Thymus (tissue), 11 donors: ENCODE measurements around the gene BAG5. TPM values are rescaled to one million over a fixed set of nuclear protein-coding genes. Genes with fewer than 3 reads are reported as not detected.
"Not testable (repeated sequence)": the region's sequence is repeated elsewhere in the genome, so short reads cannot be mapped to it uniquely, and the experiment has no call there.

ENCODE experiments used
- DNase-seq, 9 donors: peaks; one replicate each; pipeline ENCODE4 v3.0.0-alpha.2; 2013; ENCODE audit warnings: low spot score in 9 of 9, low read depth in 6 of 9, missing footprints in 1 of 9
- H3K27ac ChIP-seq, 2 donors: one replicate each; pipeline ENCODE4 v1.5.1; 2013; ENCODE audit warnings: control low read depth in 1 of 2, low read depth in 1 of 2, low read length in 1 of 2, mild to moderate bottlenecking in 1 of 2, moderate library complexity in 1 of 2
- H3K27me3 ChIP-seq, 2 donors: one replicate each; pipeline ENCODE4 v1.5.1; 2013; ENCODE audit warnings: low read length in 1 of 2; ENCODE audit not compliant: control insufficient read depth in 2 of 2, insufficient read depth in 1 of 2
- H3K36me3 ChIP-seq, 2 donors: one replicate each; pipeline ENCODE4 v1.5.1; 2013; ENCODE audit warnings: low read length in 1 of 2, mild to moderate bottlenecking in 1 of 2, moderate library complexity in 1 of 2; ENCODE audit not compliant: control insufficient read depth in 2 of 2, insufficient read depth in 2 of 2
- H3K4me1 ChIP-seq, 2 donors: one replicate each; pipeline ENCODE4 v1.5.1; 2013; ENCODE audit warnings: low read length in 2 of 2; ENCODE audit not compliant: control insufficient read depth in 2 of 2, insufficient read depth in 2 of 2
- H3K4me3 ChIP-seq, 2 donors: one replicate each; pipeline ENCODE4 v1.5.1; 2013; ENCODE audit warnings: low read length in 2 of 2, control low read depth in 1 of 2, mild to moderate bottlenecking in 1 of 2
- H3K9me3 ChIP-seq, 2 donors: one replicate each; pipeline ENCODE4 v1.5.1; 2013; ENCODE audit warnings: low read length in 1 of 2, mild to moderate bottlenecking in 1 of 2; ENCODE audit not compliant: control insufficient read depth in 2 of 2, insufficient read depth in 1 of 2
- WGBS: extraction: QIAGEN DNeasy Blood & Tissue Kit; methylation state at CpG from one replicate; pipeline ENCODE4 v1.1.7; 2013; 5-methylcytosine and 5-hydroxymethylcytosine counted together
- polyA plus RNA-seq: library from polyadenylated mRNA; stranded (reverse); fragments of 200-250 nt; gene quantifications from one replicate; pipeline ENCODE4 v1.2.3, GENCODE V29; 2013
- total RNA-seq: library from RNA; stranded (reverse); fragments of 120-200 nt; gene quantifications from one replicate; pipeline ENCODE4 v1.2.4, GENCODE V29; 2013
- donor health status: healthy.

BAG5 gene
- total and polyA plus RNA-seq, 2 donors, result 12.5 to 17.0 TPM

DNA sequence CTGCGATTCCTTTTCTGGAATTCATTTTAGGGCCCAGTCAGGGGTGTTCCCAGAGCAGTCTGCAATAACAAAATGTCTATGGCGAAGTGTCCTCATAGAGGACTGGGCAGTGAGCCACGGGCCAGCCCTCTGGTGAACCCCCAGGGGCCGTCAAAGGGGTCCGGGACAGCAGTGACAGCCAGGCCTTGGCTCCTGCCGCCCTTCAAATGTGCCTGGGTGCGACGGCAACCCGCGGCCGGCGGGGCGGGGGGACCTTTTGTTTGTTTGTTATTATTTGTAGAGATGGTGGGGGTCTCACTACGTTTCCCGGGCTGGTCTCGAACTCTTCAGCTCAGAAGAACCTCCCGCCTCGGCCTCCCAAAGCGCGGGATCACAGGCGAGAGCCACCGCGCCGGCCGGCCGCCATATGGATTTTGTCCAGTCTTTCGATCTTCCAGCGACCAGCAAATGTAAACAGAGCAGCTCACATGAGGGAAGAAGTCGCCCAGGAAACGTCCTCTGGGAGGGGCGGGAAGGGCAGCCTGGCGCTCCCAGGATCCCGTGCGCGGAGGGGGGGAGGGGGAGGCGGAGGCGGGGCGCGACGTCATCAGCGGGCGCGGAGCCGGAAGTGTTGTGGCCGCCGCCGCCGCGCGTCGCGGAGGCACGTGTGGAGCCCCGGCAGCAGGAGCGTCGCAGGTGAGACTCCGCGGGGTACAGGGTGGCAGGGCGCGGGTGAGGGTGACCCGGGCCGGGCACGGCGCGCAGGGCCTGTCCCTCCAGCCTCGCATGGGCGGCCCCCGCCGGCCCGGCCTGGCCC, 33.7 kb downstream of the BAG5 start, which contains the start of gene TRMT61A:
Gene TRMT61A (plus strand): TSS at position 610 of the 796 bp plus-strand sequence. CDS start 783 bp downstream, outside the sequence.
- WGBS, result 6% methylated on average over 69 of the region's 70 CpGs
- Histone ChIP-seq H3K27me3 (peaks cover 8 to 33% of the 10 kb centered on the region in 2 donors), H3K4me3 (peak within 1 kb of the TSS; percentile 71 to 77), H3K4me1 (peaks cover 6 to 25% of the 10 kb centered on the region in 2 donors), H3K9me3 (peaks cover 0 to 3% of the 10 kb centered on the region in 2 donors), H3K36me3 (peaks cover 3 to 9% of the 10 kb centered on the region in 2 donors), H3K27ac (peak within 1 kb of the TSS; percentile 64 to 76)
- DNase-seq, result peak; percentile 37 to 84 (median 63)

DNA sequence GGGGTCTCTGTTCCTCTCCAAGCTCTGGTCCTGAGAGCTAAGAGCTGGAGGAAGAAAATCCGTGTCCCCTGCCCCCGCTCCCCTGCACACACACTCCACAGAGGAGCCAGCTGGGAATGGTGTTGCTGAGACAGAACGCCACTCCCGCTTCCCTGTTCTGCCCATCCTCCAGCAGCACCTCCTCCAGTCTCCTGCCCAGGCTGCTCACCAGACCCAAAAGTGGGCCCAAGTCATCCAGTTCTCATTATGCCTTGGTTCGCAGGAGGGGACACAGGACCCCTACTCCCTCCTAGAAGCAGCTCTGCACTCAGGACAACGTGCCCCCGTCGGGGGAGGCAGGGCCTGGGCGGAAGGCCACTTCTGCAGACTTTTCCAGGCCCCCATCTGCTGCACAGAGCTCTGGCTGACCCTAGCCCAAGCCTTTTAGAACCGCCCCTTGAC, 34.3 kb downstream of the BAG5 start:
- Histone ChIP-seq H3K4me3 (peak overlapping the region; percentile 71 to 77), H3K4me1 (peaks cover 6 to 25% of the 10 kb centered on the region in 2 donors), H3K27ac (no peak overlapping the region), H3K27me3 (peaks cover 14 to 39% of the 10 kb centered on the region in 2 donors), H3K36me3 (peaks cover 3 to 4% of the 10 kb centered on the region in 2 donors), H3K9me3 (peaks cover 1 to 3% of the 10 kb centered on the region in 2 donors)
- no peak for DNase-seq
- 82% methylated on average over 10 of the region's 10 CpGs for WGBS

GRCh38 chr14:103527408-103528145, 34.9 kb downstream of the BAG5 start:
- peaks cover 6 to 25% of the 10 kb centered on the region in 2 donors for H3K4me1 ChIP-seq
- peaks cover 1 to 3% of the 10 kb centered on the region in 2 donors for H3K9me3 ChIP-seq
- no peak for DNase-seq
- 92% methylated on average over 14 of the region's 14 CpGs for WGBS
- H3K36me3 ChIP-seq, result peaks cover 0 to 3% of the 10 kb centered on the region in 2 donors
- H3K4me3 ChIP-seq, result no peak overlapping the region
- peaks cover 20 to 45% of the 10 kb centered on the region in 2 donors for H3K27me3 ChIP-seq
- no peak overlapping the region for H3K27ac ChIP-seq

- Histone ChIP-seq H3K9me3 (peaks cover 1 to 3% of the 10 kb centered on the region in 2 donors), H3K27me3 (peaks cover 27 to 50% of the 10 kb centered on the region in 2 donors), H3K4me3 (no peak overlapping the region), H3K4me1 (peaks cover 12 to 28% of the 10 kb centered on the region in 2 donors), H3K27ac (no peak overlapping the region), H3K36me3 (no peaks in the 10 kb centered on the region)
- DNase-seq, result no peak
- WGBS, result 98% methylated on average over 1 of the region's 1 CpG
Measured at GRCh38 chr14:103526914-103527248, 35.6 kb downstream of the BAG5 start.

DNA sequence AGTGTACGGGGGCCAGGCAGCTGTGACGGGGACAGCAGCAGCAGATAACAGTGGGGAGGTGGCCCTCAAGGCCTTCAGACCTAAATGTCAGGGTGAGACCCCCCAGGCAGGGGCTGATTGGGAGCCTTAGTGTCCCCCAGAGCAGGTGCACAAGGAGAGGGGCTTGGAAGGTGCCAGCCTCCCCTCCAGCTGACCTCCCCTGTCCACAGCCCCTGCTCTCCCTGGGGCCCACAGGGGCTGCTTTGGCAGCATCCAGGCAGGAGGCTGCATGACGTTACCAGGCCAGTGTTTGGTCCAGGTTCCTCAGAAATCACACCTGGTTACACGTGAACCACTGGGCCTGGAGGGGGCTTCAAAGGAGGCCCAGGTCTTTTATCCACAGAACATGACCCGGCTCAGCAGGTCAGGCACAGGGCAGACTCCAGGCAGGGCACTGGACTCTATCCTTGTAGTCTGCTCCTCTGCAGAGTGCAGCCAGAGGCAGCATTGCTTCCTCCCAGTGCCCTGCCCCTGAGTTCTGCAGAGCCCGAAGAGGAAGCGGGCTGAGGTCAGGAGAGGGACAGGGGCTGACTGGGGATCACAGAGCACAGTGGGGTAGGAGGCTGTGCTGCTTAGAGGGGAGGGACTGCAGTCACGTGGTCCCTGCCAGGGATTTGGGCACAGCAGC, 36.1 kb downstream of the BAG5 start:
- Histone ChIP-seq H3K27me3 (peaks cover 32 to 55% of the 10 kb centered on the region in 2 donors), H3K4me3 (no peak overlapping the region), H3K36me3 (no peaks in the 10 kb centered on the region), H3K9me3 (peaks cover 1 to 3% of the 10 kb centered on the region in 2 donors), H3K27ac (no peak overlapping the region), H3K4me1 (peaks cover 17 to 28% of the 10 kb centered on the region in 2 donors)
- 80% methylated on average over 8 of the region's 8 CpGs for WGBS
- no peak for DNase-seq

DNA sequence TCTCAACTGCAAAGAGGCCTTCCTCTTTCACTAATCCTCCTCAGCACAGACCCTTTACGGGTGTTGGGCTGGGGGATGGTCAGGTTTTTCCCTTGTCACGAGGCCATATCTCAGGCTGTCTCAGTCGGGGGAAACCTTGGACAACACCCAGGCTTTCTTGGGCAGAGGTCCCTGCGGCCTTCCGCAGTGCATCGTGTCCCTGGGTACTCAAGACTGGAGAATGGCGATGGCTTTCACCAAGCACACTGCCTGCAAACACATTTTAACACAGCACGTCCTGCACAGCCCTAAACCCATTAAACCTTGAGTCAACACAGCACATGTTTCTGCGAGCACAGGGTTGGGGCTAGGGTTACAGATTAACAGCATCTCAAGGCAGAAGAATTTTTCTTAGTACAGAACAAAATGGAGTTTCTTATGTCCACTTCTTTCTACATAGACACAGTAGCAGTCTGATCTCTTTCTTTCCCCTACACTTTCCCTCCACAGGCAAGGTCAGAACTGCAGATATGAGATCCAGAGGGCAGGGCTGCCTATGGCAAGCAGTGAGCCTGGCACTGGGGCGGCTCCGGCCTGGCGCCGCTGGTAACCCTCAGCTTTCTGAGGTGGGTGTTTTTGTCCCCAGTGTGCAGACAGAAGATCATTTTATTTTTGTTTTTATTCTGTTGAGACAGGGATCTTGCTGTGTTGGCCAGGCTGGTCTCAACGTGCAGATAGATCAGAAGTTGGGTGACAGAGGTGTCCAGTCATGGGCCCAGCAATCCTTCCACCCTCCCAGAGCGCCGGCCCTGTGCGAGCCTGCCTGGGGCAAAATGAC, 36.8 kb downstream of the BAG5 start:
- H3K27ac ChIP-seq, result not testable (repeated sequence)

DNA sequence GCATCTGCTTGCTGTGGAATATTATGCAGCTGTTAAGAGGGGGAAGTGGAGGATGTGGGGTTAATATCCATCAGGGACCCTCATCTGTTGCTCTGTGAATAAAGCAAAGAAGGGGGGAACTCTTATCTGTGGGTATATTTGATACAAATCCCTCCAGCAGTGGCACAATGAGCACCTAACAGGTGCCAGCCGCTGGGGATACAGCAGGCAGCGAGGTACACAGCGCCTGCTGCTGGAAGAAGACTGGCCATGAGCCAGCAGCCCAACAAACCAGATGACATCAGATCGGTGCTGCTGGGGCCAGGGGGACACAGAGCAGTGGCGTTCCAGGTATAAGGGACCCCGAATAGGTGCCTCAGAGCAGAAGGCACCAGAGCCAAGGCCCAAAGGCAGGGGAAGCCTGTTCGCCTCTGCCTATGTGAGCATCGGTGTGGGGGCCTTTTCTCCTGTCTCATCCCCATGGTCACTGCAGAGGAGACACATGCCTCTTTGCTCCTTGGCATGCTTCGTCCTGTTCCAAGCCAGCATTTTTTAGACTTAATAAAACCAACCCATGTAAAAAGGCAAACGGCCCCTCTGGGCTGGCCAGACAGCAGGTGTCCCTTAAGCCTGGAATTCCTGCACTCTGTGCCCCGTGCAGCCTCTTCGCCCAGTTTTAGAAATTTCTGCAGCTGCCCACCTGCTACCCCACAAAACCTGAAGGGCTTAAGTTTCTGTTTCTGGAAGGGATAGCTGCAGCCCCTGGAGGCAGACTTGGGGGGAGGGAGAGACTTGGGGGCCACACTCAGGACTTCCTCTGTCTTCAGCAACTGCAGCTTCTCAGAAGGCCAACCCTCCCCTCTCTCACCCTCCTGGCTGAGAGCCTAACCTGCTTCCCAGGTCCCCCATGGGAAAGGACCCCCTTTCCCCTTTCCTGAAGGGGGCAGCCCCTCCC, 38.2 kb downstream of the BAG5 start:
- Histone ChIP-seq H3K4me1 (peaks cover 10 to 30% of the 10 kb centered on the region in 2 donors), H3K4me3 (no peak overlapping the region), H3K27me3 (peaks cover 41 to 76% of the 10 kb centered on the region in 2 donors), H3K36me3 (no peaks in the 10 kb centered on the region), H3K27ac (no peak overlapping the region), H3K9me3 (peaks cover 1 to 3% of the 10 kb centered on the region in 2 donors)
- DNase-seq, result no peak
- 89% methylated on average over 12 of the region's 12 CpGs for WGBS

More for the DNA sequence above, 36.8 kb downstream of the BAG5 start:
- not testable (repeated sequence) for H3K9me3 ChIP-seq, DNase-seq, H3K36me3 ChIP-seq, H3K4me3 ChIP-seq
- Histone ChIP-seq H3K27me3 (peaks cover 38 to 62% of the 10 kb centered on the region in 2 donors), H3K4me1 (peaks cover 17 to 34% of the 10 kb centered on the region in 2 donors)
- 89% methylated on average over 17 of the region's 17 CpGs for WGBS
